ENCODE data around the gene GCLM. TPM values are rescaled to one million over a fixed set of nuclear protein-coding genes. Genes with fewer than 3 reads are reported as not detected.
"Not testable (repeated sequence)": the region's sequence is repeated elsewhere in the genome, so short reads cannot be mapped to it uniquely, and the experiment has no call there.

The GCLM gene
- total RNA-seq, 1 experiment from 2014 or later: 14.1 TPM

GRCh38 chr1:93869653-93870052, 39.6 kb downstream of the GCLM start:
- POLR2A ChIA-PET: no interaction called here
- H3K4me3 Mint-ChIP-seq: no peak overlapping the region
- H3K36me3 Mint-ChIP-seq: peaks cover 54% of the 10 kb centered on the region
- TF ChIP-seq OVOL2 (CRISPR knock-in tag; IDR thresholded peaks at IDR 0.05; ENCODE audit: borderline replicate concordance): no peak
- no peak for TF ChIP-seq ZNF232 (CRISPR knock-in tag; IDR thresholded peaks at IDR 0.05)
- no peak for TF ChIP-seq ZNF396 (CRISPR knock-in tag; IDR thresholded peaks at IDR 0.05; ENCODE audit: borderline replicate concordance)
- no peak for TF ChIP-seq ARID4B (CRISPR knock-in tag; IDR thresholded peaks at IDR 0.05; ENCODE audit: borderline replicate concordance)
- no peak for TF ChIP-seq NR2C2 (CRISPR knock-in tag; IDR thresholded peaks at IDR 0.05)
- no peak for TF ChIP-seq ZNF121 (CRISPR knock-in tag; IDR thresholded peaks at IDR 0.05)
- TF ChIP-seq AFF4 (CRISPR knock-in tag; IDR thresholded peaks at IDR 0.05; ENCODE audit: borderline replicate concordance): no peak
- no peak for TF ChIP-seq SMAD4 (CRISPR knock-in tag; IDR thresholded peaks at IDR 0.05)
- TF ChIP-seq FOXP4 (CRISPR knock-in tag; IDR thresholded peaks at IDR 0.05): no peak
- DNase-seq (ENCODE audit: low spot score) (no peak), ATAC-seq (no peak)
- CTCF ChIA-PET: no interaction called here
- no peak overlapping the region for H3K27ac Mint-ChIP-seq
- no peaks in the 10 kb centered on the region for H3K4me1 Mint-ChIP-seq
- H3K27me3 Mint-ChIP-seq (ENCODE audit: low read depth): no peaks in the 10 kb centered on the region
- H3K9me3 Mint-ChIP-seq: no peaks in the 10 kb centered on the region

GRCh38 chr1:93868492-93868891, 40.7 kb downstream of the GCLM start:
- POLR2A ChIA-PET: interaction anchor here (0.5 kb wide), 1 partner anchor 710 kb away, joined by 3 read pairs; no protein-coding TSS in a partner anchor
- DNase-seq (ENCODE audit: low spot score); CTCF ChIA-PET; H3K27me3 Mint-ChIP-seq (ENCODE audit: low read depth); H3K9me3 Mint-ChIP-seq; ATAC-seq; H3K27ac Mint-ChIP-seq; H3K4me3 Mint-ChIP-seq; H3K4me1 Mint-ChIP-seq: not testable (repeated sequence)
- peaks cover 43% of the 10 kb centered on the region for H3K36me3 Mint-ChIP-seq

GRCh38 chr1:93865253-93865652, 44.0 kb downstream of the GCLM start:
- Mint-ChIP-seq H3K4me1 (no peaks in the 10 kb centered on the region), H3K4me3 (no peak overlapping the region), H3K36me3 (peaks cover 23% of the 10 kb centered on the region), H3K27ac (no peak overlapping the region), H3K27me3 (ENCODE audit: low read depth) (no peaks in the 10 kb centered on the region; the same call in 1 of the 2 replicates), H3K9me3 (0 out of 2 replicates have a peak, but pooled peaks cover under 1% of the 10 kb centered on the region)
- ChIA-PET CTCF (no interaction called here), POLR2A (no interaction called here)
- no peak for ATAC-seq
- DNase-seq (ENCODE audit: low spot score): no peak
- TF ChIP-seq ZNF425 (CRISPR knock-in tag; conservative IDR thresholded peaks at IDR 0.05) (no peak), CREB1 (CRISPR knock-in tag; IDR thresholded peaks at IDR 0.05) (no peak), ERG (CRISPR knock-in tag; IDR thresholded peaks at IDR 0.05) (no peak), FOXJ3 (CRISPR knock-in tag; IDR thresholded peaks at IDR 0.05; ENCODE audit: borderline replicate concordance) (no peak), MXD4 (CRISPR knock-in tag; IDR thresholded peaks at IDR 0.05; ENCODE audit: borderline replicate concordance) (no peak), CREM (CRISPR knock-in tag; IDR thresholded peaks at IDR 0.05) (no peak), CTCF (IDR thresholded peaks at IDR 0.05) (no peak)
